CMK (cell line): Measurements from ENCODE around the gene VAPA.

Experiments
- DNase-seq: peaks from one replicate; pipeline ENCODE4 v3.0.0-alpha.2; 2010; ENCODE audit warnings: low read depth

Gene VAPA

DNA sequence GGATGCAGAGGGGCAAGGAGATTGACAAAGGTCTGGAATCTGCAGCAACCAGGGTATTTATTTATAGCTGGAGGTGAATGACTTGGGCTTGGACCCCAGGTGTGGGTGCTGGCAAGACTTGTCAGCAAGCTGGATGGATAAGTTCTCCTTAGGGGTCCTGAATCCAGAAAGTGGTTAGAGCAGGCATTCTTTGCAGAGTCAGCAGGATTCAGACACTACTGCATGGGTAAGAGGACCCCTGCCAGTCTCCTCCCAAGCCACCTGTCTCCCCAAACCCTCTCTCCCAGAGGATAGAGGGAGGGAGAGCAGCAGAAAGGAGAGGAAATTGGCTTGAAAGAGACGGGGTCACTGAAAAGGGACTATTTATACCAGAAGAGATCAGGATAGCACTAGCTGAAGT, 89.5 kb downstream of the VAPA start:
- no peak for DNase-seq

DNA sequence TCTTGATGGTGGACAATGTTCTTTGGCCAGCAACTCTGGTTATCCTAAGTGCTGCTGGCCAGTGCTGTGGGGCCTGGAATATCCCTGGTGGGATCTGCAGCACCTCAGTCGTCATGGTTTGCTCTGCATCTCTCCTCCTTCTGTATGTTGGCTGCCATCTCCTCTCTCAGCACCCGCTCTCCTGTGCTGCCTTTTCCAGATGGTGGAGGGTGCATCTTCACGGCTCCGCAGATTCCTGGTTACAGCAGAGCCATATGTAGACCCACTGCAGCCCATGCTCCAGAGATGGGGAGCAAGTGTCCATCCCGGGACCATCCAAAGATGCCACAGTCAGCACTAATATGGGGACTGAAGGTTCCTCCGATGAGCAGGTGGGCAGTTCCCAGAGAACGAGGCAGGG, 90.0 kb downstream of the VAPA start:
- DNase-seq, result no peak

DNA sequence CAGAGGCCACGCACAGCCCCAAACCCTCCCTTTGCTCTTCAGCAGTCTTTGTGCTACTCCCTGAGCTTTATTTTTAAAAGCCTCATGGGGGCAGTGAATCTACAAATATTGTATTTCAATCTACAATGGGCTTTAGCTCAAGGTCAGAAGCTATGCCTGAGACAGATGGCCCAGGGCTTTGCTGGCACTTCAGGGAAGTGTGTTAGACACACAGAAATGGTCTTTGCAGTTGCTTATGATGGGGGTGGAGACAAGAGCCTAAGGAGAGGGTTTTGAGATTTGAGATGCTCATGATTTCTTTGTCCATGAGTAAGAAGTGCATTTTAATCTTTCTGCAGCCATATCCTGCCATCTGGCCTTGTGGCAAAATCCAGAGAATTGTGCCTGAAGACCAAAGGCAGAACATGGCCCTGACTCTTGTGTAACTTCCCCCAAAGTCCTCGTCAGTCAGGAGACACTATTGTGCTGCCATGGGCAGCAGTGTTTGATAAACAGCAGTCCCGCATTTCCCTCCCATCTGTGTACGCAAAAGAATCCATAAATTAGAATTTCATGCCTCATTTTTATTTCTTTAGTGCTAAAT, 92.6 kb downstream of the VAPA start:
- DNase-seq, result no peak

DNA sequence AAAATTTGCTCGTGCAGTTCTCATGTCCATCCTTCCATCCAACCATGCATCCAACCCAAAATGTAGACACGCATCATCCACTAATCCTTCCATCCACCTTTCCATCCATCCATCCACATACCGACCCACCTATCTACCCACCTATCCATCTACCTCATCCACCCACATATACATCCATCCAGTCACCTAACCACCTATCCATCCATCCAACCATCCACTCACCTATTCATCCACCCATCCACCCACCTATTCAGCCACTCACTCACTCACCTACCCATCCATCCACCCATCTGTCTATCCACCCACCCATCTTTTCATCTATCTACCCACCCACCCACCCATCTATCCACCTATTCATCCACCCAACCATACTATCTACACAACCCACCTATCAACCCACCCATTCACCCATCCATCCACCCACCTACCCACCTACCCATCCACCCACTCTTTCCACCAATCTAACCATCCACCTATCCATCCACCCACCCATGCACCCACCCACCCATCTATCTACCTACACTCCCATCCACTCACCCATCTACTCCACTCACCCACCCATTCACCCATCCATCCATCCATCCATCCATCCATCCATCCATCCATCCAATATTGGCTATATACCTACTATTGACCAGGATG, 94.3 kb downstream of the VAPA start:
- DNase-seq, result no peak
